Lower leg skin (tissue), 4 donors: ENCODE data around the gene ARHGAP23. TPM values are rescaled to one million over a fixed set of nuclear protein-coding genes. Genes with fewer than 3 reads are reported as not detected.
"Not testable (repeated sequence)": the region's sequence is repeated elsewhere in the genome, so short reads cannot be mapped to it uniquely, and the experiment has no call there.

Experiments used
- DNase-seq, 2 donors: peaks; one replicate each; pipeline ENCODE4 v3.0.0-alpha.2; 2019; ENCODE audit warnings: low spot score in 2 of 2
- H3K4me3 ChIP-seq: fragments of 200-600 bp; sonication (generic); 2 replicates; pipeline ENCODE4 v1.5.1; 2017; ENCODE audit warnings: mild to moderate bottlenecking, low read depth; ENCODE audit not compliant: poor library complexity, severe bottlenecking
- CTCF ChIP-seq, 3 donors: fragments of 450-650 bp; IDR thresholded peaks; one replicate each; pipeline ENCODE4 v1.5.1; 2016; ENCODE audit warnings: antibody characterized with exemption in 3 of 3, mild to moderate bottlenecking in 3 of 3, moderate library complexity in 2 of 3
- POLR2A ChIP-seq, 2 donors: fragments of 450-650 bp; IDR thresholded peaks; one replicate each; pipeline ENCODE4 v1.6.1; 2016 to 2017; ENCODE audit warnings: antibody characterized with exemption in 2 of 2, mild to moderate bottlenecking in 1 of 2, moderate library complexity in 1 of 2
- WGBS, 2 donors: methylation state at CpG; one replicate each; pipeline ENCODE4 v1.1.5; 2018; 5-methylcytosine and 5-hydroxymethylcytosine counted together
- intact Hi-C: fragments of 100-400 bp; cut with DNase I; formaldehyde crosslinking; loops from one replicate; pipeline ENCODE4 v1.15.0; 2023; ENCODE audit warnings: low total_unique reads
- total RNA-seq, 4 donors: library from RNA; depleted of rRNA; stranded (reverse); fragments of >200 nt; gene quantifications; one replicate each; pipeline ENCODE4 v1.1.0, GENCODE V29; 2016

The ARHGAP23 gene
- total RNA-seq, 4 donors from 2014 or later = 127 to 201 (median 149) TPM

- 0% methylated on average over 1 of the region's 1 CpG for WGBS, 2 donors
- intact Hi-C loops = no loop called here
- H3K4me3 ChIP-seq = no peak overlapping the region
- no peak for DNase-seq
- TF ChIP-seq POLR2A (IDR thresholded peaks at IDR 0.05) = no peak
- no peak for TF ChIP-seq CTCF (IDR thresholded peaks at IDR 0.05)
Measured at GRCh38 chr17:38467491-38467890, 39.2 kb downstream of the ARHGAP23 start.

DNA sequence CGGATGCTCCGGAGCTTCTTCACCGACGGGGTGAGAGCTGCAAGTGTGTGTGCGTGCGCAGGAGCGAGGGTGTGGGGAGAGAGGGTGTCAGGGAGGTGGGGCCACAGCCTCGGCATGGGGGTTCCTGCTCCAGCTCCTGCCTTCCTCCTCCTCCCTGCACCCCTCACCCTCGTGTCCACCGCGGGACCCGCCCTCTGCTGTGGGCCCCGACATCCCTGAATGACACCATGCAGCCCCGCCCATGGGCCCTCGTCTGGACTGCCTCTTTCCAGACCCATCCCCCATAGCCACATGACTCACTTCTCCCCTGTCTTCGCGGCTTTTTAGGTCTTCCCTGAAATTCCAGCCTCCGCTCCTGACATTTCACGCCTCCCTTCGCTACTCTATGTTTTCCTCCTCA, 41.6 kb downstream of the ARHGAP23 start:
- H3K4me3 ChIP-seq = no peak overlapping the region
- 72 to 74% methylated on average over 20 of the region's 20 CpGs for WGBS, 2 donors
- DNase-seq = no peak
- TF ChIP-seq CTCF (IDR thresholded peaks at IDR 0.05) (no peak), POLR2A (IDR thresholded peaks at IDR 0.05) (no peak)
- intact Hi-C loops = no loop called here

GRCh38 chr17:38471253-38471652, 43.0 kb downstream of the ARHGAP23 start:
- intact Hi-C loops = not testable (repeated sequence)

DNA sequence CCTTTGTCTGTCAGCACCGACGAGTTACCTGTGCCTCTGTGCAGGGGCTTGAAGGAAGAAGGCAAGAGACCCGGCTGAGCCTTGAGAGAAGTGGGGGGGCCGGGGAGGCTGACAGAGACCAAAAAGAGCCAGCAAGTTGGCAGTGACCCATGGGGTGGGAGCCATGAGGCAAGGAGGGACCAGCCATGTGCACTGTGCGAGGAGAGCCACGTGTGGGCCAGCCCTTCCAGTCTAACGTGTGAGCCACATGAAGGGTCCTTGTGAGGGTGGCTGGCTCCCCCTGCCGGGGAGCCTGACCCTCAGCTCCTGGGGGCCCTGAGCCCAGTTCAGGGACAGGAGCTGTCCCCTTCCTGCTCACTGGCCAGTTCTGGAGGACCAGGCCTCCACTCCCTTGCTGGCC, 46.4 kb downstream of the ARHGAP23 start:
- WGBS, 2 donors = 50 to 53% methylated on average over 8 of the region's 8 CpGs
- intact Hi-C loops, DNase-seq, H3K4me3 ChIP-seq: not testable (repeated sequence)

More at GRCh38 chr17:38471253-38471652, 43.0 kb downstream of the ARHGAP23 start:
- not testable (repeated sequence) for H3K4me3 ChIP-seq, DNase-seq
- 78% methylated on average over 8 of the region's 8 CpGs for WGBS, 2 donors

DNA sequence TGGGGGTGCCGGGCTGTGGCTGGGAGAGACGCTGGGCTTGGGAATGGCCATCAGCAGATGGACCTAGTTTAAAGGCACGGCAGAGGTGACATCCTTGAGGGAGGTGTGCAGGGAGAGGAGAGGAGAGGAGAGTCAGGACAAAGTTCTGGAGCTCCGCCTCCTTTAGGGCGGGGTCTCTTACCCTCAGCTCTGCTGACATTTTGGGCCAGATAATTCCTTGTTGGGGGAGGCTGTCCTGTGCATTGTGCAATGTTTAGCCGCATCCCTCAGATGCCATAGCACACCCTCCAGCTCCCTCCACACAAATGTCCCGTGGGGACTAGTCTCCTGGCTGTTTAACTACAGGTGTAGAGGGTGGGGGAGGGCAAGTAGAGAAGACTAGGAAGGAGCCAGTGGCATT, 48.3 kb downstream of the ARHGAP23 start:
- DNase-seq = no peak
- 73 to 75% methylated on average over 7 of the region's 7 CpGs for WGBS, 2 donors
- no peak overlapping the region for H3K4me3 ChIP-seq
- TF ChIP-seq CTCF (IDR thresholded peaks at IDR 0.05) = no peak
- no peak for TF ChIP-seq POLR2A (IDR thresholded peaks at IDR 0.05)
- intact Hi-C loops = no loop called here

DNA sequence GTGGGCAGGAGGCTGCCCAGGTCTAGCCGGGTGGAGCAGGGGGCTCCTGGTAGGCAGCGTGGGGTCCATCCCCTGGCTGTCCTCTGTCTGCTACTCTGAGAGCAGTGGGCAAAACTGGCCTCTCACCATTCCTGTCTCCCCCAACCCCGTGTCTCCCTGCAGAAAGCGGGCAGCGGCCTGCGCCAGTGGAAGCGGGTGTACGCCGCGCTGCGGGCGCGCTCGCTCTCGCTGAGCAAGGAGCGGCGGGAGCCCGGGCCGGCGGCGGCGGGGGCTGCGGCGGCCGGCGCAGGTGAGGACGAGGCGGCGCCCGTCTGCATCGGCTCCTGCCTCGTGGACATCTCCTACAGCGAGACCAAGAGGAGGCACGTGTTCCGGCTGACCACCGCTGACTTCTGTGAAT, 49.2 kb downstream of the ARHGAP23 start:
- intact Hi-C loops, H3K4me3 ChIP-seq, DNase-seq: not testable (repeated sequence)
- 92 to 94% methylated on average over 19 to 24 of the region's 36 CpGs for WGBS, 2 donors

DNA sequence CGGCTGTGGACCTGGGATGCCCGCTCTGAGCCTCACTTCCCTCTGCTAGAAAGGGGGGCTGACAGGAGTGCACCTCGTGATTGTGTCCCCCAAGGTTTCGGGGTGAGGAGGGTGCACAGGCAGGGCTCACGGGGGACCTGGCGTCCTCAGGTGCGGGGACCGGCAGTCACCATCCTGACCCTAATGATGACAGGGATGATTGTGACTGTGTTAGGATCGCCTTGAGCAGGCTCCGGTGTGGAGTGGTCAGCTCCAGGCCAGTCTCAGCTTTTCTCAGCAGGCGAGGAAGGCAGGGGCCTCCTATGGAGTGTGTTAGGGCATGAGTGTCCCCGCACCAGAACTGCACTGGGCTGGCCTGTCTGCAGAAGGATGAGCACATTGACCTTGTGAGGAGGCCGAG, 49.7 kb downstream of the ARHGAP23 start:
- intact Hi-C loops, DNase-seq, H3K4me3 ChIP-seq: not testable (repeated sequence)
- 90 to 93% methylated on average over 9 to 13 of the region's 13 CpGs for WGBS, 2 donors

- DNase-seq, intact Hi-C loops, H3K4me3 ChIP-seq: not testable (repeated sequence)
- WGBS, 2 donors = 82 to 100% methylated on average over 1 to 4 of the region's 4 CpGs
Measured at GRCh38 chr17:38478667-38479066, 50.4 kb downstream of the ARHGAP23 start.

DNA sequence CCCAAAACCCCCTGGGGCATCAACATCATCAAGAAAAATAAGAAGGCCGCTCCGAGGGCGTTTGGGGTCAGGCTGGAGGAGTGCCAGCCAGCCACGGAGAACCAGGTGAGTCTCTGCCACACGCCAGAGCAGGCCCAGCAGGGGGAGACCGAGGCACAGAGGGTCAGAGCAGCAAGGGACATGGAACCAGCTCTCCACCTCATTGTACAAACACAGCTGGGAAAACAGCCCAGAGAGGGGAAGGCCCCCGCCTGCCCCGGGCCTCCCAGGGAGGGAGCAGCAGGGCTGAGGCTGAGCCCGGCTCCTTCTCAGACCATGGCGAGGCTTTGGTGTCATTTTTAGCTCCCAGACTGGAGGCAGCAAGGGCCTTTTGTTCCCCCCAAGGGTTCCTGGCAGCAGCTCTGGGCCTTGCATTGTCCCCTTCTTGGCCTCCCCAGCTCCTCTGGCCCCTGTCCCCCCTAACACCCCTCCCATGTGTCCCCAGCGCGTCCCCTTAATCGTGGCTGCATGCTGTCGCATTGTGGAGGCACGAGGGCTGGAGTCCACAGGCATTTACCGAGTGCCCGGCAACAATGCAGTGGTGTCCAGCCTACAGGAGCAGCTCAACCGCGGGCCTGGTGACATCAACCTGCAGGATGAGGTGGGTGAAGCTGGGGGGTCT, 53.9 kb downstream of the ARHGAP23 start:
- intact Hi-C loops = loop anchor here (10.0 kb wide), 1 partner anchor 57 kb away; the partner anchor contains the start of gene ARHGAP23
- not testable (repeated sequence) for H3K4me3 ChIP-seq, DNase-seq
- 78 to 86% methylated on average over 18 to 19 of the region's 19 CpGs for WGBS, 2 donors

DNA sequence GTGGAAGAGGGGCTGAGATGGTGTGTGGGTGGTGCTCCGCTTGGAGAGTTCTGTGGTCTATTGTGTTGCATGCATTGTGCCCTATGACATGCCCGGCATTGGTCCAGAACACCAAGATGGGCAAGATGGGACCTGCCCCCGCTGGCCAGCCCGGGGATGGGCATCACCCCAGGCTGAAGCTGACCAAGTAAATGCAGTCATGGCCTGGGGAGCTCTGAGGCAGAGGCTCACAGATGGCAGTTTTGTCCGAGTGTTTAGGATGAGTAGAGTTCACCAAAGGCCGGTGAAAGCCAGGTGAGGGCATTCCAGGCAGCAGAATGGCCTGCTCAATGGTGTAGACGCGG, 54.4 kb downstream of the ARHGAP23 start:
- intact Hi-C loops = loop anchor here (10.0 kb wide), 1 partner anchor 58 kb away; the partner anchor contains the start of gene ARHGAP23
- WGBS, 2 donors = 86 to 93% methylated on average over 4 to 7 of the region's 8 CpGs
- not testable (repeated sequence) for H3K4me3 ChIP-seq, DNase-seq
